NT2/D1 (cell line): Measurements from ENCODE around the gene PARP11.

Experiments used
- DNase-seq: peaks from one replicate; pipeline ENCODE4 v3.0.0-alpha.2; 2011; ENCODE audit warnings: low read depth, low spot score
- H3K27me3 ChIP-seq: 2 replicates; pipeline ENCODE4 v1.6.0; 2011; ENCODE audit warnings: mild to moderate bottlenecking; ENCODE audit not compliant: insufficient read length, insufficient read depth
- H3K36me3 ChIP-seq: 2 replicates; pipeline ENCODE4 v1.6.1; 2011; ENCODE audit warnings: mild to moderate bottlenecking, low read length, mixed read lengths; ENCODE audit not compliant: insufficient read depth, insufficient read length
- H3K4me1 ChIP-seq: 2 replicates; pipeline ENCODE4 v1.5.1; 2011; ENCODE audit not compliant: insufficient read depth, insufficient read length
- H3K4me3 ChIP-seq: 2 replicates; pipeline ENCODE4 v1.5.1; 2011; ENCODE audit warnings: low read depth; ENCODE audit not compliant: insufficient read length
- H3K9ac ChIP-seq: 2 replicates; pipeline ENCODE4 v1.6.0; 2011; ENCODE audit warnings: low read depth; ENCODE audit not compliant: insufficient read length
- H3K9me3 ChIP-seq: 2 replicates; pipeline ENCODE4 v1.5.1; 2011; ENCODE audit warnings: mild to moderate bottlenecking, low read length; ENCODE audit not compliant: insufficient read depth
- SUZ12 ChIP-seq: IDR thresholded peaks from 2 replicates; pipeline ENCODE4 v1.6.1; 2011; ENCODE audit not compliant: insufficient read length, insufficient read depth; ENCODE audit errors: extremely low read depth
- YY1 ChIP-seq: IDR thresholded peaks from 2 replicates; pipeline ENCODE4 v1.6.1; 2011; ENCODE audit not compliant: insufficient read length, insufficient read depth
- ZNF274 ChIP-seq: IDR thresholded peaks from 2 replicates; pipeline ENCODE4 v1.6.1; 2011; ENCODE audit warnings: mild to moderate bottlenecking, low read depth, low read length

Gene PARP11

DNA sequence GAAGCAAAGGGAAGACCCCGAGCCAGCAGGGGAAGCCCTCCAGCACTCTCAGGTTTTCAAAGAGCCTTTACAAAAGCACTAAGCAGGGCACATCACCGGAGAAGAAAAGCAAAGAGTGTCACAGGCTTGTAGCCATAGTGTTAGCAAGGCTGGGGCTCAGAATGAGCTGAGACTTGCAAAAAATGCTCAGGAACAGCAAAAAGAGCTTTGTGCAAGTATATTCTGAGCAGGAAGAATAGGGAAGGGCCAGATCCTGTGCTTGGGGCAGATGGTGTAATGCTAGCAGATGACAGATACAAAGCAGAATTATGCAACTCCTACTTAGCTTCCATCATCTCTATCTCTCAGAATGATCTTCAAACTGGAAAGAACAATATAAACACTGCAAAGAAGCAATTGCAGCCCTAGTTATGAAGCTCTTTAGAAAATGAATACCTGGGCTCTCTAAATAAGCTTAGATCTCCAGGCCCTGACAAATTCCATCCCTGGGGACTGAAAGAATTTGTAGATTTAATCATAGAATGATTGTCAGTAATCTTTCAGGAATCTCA lies 23.7 kb upstream of the PARP11 start:
- Histone ChIP-seq H3K9me3 (no peaks in the 10 kb centered on the region), H3K4me1 (no peaks in the 10 kb centered on the region), H3K36me3 (no peaks in the 10 kb centered on the region), H3K27me3 (no peaks in the 10 kb centered on the region), H3K9ac (peak overlapping the region; percentile 3), H3K4me3 (no peak overlapping the region)
- TF ChIP-seq YY1 (no peak), SUZ12 (no peak), ZNF274 (no peak)
- DNase-seq: peak; percentile 49

DNA sequence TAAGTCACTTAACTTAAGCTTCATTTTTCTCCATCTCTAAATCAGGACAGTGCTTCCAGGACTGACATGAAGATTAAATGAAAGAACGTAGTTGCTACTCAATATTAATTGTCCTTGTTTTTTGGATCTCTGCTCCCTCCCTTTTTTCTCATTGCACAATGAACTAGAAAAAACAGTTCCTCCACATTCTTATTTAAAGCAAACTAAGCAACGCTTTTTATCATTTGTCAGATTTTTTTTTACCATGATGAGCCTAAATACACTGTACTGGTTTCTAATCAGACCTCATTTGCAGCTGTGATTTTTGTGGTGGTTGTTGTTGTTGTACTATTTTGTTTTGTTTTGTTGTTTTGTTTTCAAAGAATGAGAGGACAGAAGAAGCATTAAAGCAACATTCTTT lies 23.2 kb upstream of the PARP11 start:
- TF ChIP-seq ZNF274 (no peak), YY1 (no peak), SUZ12 (no peak)
- Histone ChIP-seq H3K9me3 (no peaks in the 10 kb centered on the region), H3K4me3 (no peak overlapping the region), H3K36me3 (no peaks in the 10 kb centered on the region), H3K9ac (no peak overlapping the region), H3K4me1 (no peaks in the 10 kb centered on the region), H3K27me3 (no peaks in the 10 kb centered on the region)
- DNase-seq: no peak

DNA sequence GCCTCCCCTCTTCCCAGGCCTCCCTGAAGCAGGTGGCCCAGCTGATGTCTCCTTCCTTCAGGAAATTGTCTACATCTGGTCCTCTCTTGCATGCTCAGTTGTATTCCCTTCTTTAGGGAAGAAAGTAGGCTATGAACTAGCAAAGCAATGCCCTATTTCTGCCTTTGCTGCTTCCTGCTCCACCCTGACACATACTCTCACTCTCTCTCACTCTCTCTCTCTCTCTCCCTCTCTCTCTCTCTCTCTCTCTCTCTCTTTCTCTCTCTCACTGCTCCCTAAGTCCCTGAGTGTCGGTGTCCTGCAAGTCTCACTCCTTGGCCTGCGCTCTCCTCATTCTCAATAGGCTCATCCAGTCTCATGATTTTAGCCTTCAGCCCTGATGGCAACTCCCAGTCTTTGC lies 19.4 kb upstream of the PARP11 start:
- Histone ChIP-seq H3K4me1 (no peaks in the 10 kb centered on the region), H3K4me3 (no peak overlapping the region), H3K9ac (no peak overlapping the region), H3K27me3 (no peaks in the 10 kb centered on the region), H3K36me3 (no peaks in the 10 kb centered on the region), H3K9me3 (no peaks in the 10 kb centered on the region)
- TF ChIP-seq SUZ12: no peak
- TF ChIP-seq YY1: no peak
- TF ChIP-seq ZNF274: no peak
- DNase-seq: no peak

DNA sequence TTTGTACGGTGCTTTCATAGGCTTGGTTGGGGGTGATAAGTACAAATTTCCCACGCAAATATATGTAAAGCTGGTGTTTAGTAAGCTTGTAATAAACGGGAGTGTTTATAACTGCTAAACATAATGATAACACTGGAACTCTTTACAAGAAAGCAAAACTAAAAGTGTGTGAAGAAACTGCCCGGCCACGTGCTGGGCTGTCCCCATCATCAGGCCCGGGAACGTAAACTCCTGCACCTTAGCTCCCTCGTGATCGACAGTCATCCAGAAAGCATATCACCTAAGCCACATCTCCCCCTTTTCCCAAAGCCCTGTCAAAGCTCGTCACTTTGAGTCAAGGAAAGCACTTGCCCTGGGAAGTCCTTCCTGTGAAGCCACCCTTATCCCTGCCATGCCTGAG lies 18.0 kb upstream of the PARP11 start:
- no peaks in the 10 kb centered on the region for H3K9me3 ChIP-seq
- no peaks in the 10 kb centered on the region for H3K4me1 ChIP-seq
- TF ChIP-seq YY1 (no peak), ZNF274 (no peak), SUZ12 (no peak)
- no peaks in the 10 kb centered on the region for H3K36me3 ChIP-seq
- H3K4me3 ChIP-seq: no peak overlapping the region
- no peak for DNase-seq
- no peak overlapping the region for H3K9ac ChIP-seq
- no peaks in the 10 kb centered on the region for H3K27me3 ChIP-seq

DNA sequence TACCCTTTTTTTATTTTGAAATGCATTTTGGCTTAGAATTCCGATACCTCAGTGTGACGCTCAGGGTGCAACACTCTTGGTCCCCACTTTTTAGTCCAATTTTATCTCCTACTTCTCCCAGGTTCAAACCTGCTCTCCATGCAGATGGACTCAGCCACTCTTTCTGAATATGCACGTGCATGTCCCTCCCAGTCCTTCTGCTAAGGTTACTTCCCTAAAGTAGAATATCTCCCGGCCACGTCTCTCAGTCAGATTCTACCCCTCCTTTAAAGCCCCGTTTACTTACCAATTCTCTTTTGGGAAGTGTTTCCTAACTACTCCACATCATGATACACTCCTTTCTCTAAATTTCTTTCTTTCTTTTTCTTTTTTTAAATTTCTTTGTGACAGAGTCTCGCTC lies 15.5 kb upstream of the PARP11 start:
- Histone ChIP-seq H3K9ac (no peak overlapping the region), H3K36me3 (no peaks in the 10 kb centered on the region), H3K4me3 (no peak overlapping the region), H3K27me3 (no peaks in the 10 kb centered on the region), H3K9me3 (no peaks in the 10 kb centered on the region), H3K4me1 (no peaks in the 10 kb centered on the region)
- TF ChIP-seq ZNF274 (no peak), YY1 (no peak), SUZ12 (no peak)
- no peak for DNase-seq

DNA sequence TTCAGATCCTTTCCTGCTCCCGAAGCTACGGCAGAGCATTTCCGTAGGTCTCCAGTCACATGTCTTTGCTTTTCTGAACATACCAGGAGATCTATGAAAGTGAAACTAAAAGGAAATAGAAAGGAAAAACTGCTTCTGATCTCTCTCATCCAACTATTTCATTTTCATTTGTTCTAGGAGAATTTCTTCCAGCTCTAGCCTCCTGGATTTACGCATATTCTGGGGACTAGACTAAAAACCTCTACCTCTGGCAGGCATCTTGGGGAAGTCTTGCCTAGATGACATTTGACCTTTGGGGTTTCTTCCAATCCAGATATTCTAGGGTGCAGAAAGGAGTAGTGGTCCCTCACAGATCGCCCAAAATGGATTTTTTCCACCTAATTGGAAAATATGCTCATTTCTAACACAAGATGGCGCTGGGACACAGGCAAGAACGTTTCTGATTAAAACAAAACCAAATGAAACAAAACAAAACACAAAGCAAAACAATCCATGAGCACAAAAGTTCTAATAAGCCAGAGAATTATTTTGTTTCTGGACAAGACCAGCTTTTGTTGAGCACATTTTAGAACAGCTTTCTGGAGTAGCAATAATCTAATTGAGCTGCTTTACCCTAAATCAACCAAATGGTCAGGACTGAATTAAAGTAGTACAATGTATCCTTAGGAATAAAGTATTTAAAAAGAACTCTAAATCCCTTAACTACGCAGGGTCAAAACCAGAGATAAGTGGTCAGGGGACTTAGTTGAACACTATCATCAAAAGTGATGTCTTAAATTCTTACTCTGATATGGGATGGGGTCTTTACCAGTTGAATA lies 12.3 kb upstream of the PARP11 start:
- TF ChIP-seq SUZ12 (no peak), ZNF274 (no peak)
- DNase-seq: peak; percentile 70
- Histone ChIP-seq H3K9ac (no peak overlapping the region), H3K36me3 (no peaks in the 10 kb centered on the region), H3K4me1 (no peaks in the 10 kb centered on the region), H3K9me3 (no peaks in the 10 kb centered on the region), H3K27me3 (no peaks in the 10 kb centered on the region), H3K4me3 (no peak overlapping the region)

DNA sequence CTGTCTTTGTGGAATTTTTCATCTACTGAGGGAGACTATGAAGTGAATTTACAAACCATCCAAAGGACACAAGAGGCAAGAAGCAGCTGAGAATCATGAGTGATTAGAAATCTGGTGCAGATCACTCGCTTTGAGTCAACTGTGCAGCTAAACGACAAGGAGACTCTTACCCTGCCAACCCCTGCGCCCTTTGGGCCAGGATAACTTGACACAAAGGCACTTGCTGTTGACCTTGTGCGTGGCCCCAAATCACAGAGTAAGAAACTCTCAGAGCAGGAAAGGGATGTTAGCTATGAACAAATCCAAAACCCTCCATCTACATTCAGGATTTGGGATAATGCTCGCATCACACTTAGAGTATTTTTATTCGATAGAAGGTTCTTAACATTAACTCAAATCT lies 11.5 kb upstream of the PARP11 start:
- Histone ChIP-seq H3K9ac (no peak overlapping the region), H3K36me3 (no peaks in the 10 kb centered on the region), H3K4me3 (no peak overlapping the region), H3K4me1 (no peaks in the 10 kb centered on the region), H3K27me3 (no peaks in the 10 kb centered on the region), H3K9me3 (no peaks in the 10 kb centered on the region)
- no peak for DNase-seq
- TF ChIP-seq ZNF274: no peak
- no peak for TF ChIP-seq SUZ12
- TF ChIP-seq YY1: no peak
